ENCODE results near the gene G3BP2.

DNA sequence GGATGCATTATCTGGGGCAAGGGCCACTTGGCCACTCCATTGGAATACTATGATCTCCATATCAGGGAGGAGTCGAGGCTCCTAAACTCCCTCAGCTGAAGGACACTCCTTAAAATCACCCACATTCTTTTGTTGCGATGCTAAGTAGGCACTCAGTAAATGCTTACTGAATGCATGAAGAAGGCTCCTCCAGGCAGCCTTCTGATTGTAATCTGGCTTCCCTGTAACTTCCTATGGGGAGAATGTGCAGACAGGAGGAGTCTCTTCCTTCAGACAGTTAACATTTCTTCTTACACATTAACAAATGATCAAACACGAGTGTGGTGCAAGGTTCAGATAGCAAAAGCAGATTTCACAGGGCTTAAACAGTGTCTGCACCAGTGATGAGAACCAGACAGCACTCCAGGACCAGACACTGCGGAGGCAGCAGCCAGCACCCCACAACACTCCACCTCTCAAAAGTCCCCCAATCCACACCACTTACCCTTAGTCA is 29.8 kb upstream of the G3BP2 start:
- TF ChIP-seq CTCF (conservative IDR thresholded peaks at IDR 0.05) (no peak), EZH2 (IDR thresholded peaks at IDR 0.05; ENCODE audit: low read depth) (no peak)

All from PC-9 (cell line).